Astrocyte (in vitro differentiated cells and primary cell): ENCODE data around the gene WDR13. TPM values are rescaled to one million over a fixed set of nuclear protein-coding genes. Genes with fewer than 3 reads are reported as not detected.

Experiments used
- DNase-seq: peaks from one replicate; pipeline ENCODE4 v3.0.0-alpha.2; 2010; ENCODE audit warnings: low read depth
- FAIRE-seq: peaks from 2 replicates; lab custom pipeline; 2011; peaks lifted over from hg19 to GRCh38; lab: Jason Lieb, UNC
- H2AFZ ChIP-seq: 2 replicates; pipeline ENCODE4 v1.6.0; 2012; ENCODE audit warnings: low read depth, low read length, inconsistent platforms
- H3K27ac ChIP-seq: 2 replicates; pipeline ENCODE4 v1.5.1; 2011; ENCODE audit warnings: low read depth, low read length, inconsistent platforms
- H3K27me3 ChIP-seq: 2 replicates; pipeline ENCODE4 v1.6.0; 2011; ENCODE audit warnings: low read length, inconsistent platforms; ENCODE audit not compliant: insufficient read depth
- H3K36me3 ChIP-seq: 2 replicates; pipeline ENCODE4 v1.5.1; 2011; ENCODE audit warnings: low read length, inconsistent platforms; ENCODE audit not compliant: insufficient read depth
- H3K4me1 ChIP-seq: 2 replicates; pipeline ENCODE4 v1.5.1; 2011; ENCODE audit warnings: low read length, inconsistent platforms; ENCODE audit not compliant: insufficient read depth
- H3K4me2 ChIP-seq: 2 replicates; pipeline ENCODE4 v1.6.0; 2012; ENCODE audit warnings: low read length, inconsistent platforms
- H3K4me3 ChIP-seq: 2 replicates; pipeline ENCODE4 v1.5.1; 2011; ENCODE audit warnings: low read depth, mild to moderate bottlenecking, low read length, inconsistent platforms; ENCODE audit not compliant: insufficient read depth
- H3K79me2 ChIP-seq: 2 replicates; pipeline ENCODE4 v1.6.0; 2012; ENCODE audit warnings: mild to moderate bottlenecking, low read length, inconsistent platforms; ENCODE audit not compliant: insufficient read depth
- H3K9ac ChIP-seq: 2 replicates; pipeline ENCODE4 v1.6.0; 2012; ENCODE audit warnings: mild to moderate bottlenecking, low read length, inconsistent platforms
- H3K9me3 ChIP-seq: 2 replicates; pipeline ENCODE4 v1.5.1; 2012; ENCODE audit warnings: low read depth, mild to moderate bottlenecking, low read length, inconsistent platforms; ENCODE audit not compliant: insufficient read depth
- H4K20me1 ChIP-seq: 2 replicates; pipeline ENCODE4 v1.6.0; 2012; ENCODE audit warnings: low read length, inconsistent platforms; ENCODE audit not compliant: insufficient read depth
- H3K27ac Mint-ChIP-seq: one replicate; pipeline ENCODE4 v1.8.0; 2021; ENCODE audit warnings: mild to moderate bottlenecking, mixed read lengths; ENCODE audit not compliant: unreplicated experiment
- H3K27me3 Mint-ChIP-seq: one replicate; pipeline ENCODE4 v1.8.0; 2021; ENCODE audit warnings: low read depth, mixed read lengths; ENCODE audit not compliant: unreplicated experiment
- H3K36me3 Mint-ChIP-seq: one replicate; pipeline ENCODE4 v1.8.0; 2021; ENCODE audit warnings: low read depth, mixed read lengths; ENCODE audit not compliant: unreplicated experiment
- H3K4me1 Mint-ChIP-seq: one replicate; pipeline ENCODE4 v1.8.0; 2021; ENCODE audit warnings: low read depth, mixed read lengths; ENCODE audit not compliant: unreplicated experiment
- H3K4me3 Mint-ChIP-seq: one replicate; pipeline ENCODE4 v1.8.0; 2021; ENCODE audit warnings: mild to moderate bottlenecking, moderate library complexity, mixed read lengths; ENCODE audit not compliant: unreplicated experiment
- H3K9me3 Mint-ChIP-seq: one replicate; pipeline ENCODE4 v1.8.0; 2021; ENCODE audit warnings: mild to moderate bottlenecking, mixed read lengths; ENCODE audit not compliant: unreplicated experiment
- CTCF ChIP-seq: IDR thresholded peaks from 2 replicates; pipeline ENCODE4 v1.5.1; 2011; ENCODE audit warnings: low read depth, mild to moderate bottlenecking, inconsistent platforms, low read length, moderate library complexity; ENCODE audit not compliant: insufficient read depth
- EZH2 ChIP-seq: IDR thresholded peaks from 2 replicates; pipeline ENCODE4 v1.6.1; 2012; ENCODE audit warnings: mild to moderate bottlenecking, low read length, inconsistent platforms; ENCODE audit not compliant: insufficient read depth
- total RNA-seq: library from RNA; stranded (reverse); gene quantifications from 2 replicates; pipeline ENCODE4 v1.2.1, GENCODE V29; 2021

Gene WDR13
- total RNA-seq, 1 donor from 2014 or later = 65.4 TPM

- H3K27ac Mint-ChIP-seq = no peak overlapping the region
- FAIRE-seq (no peak), DNase-seq (no peak)
- H4K20me1 ChIP-seq = no peaks in the 10 kb centered on the region
- H3K36me3 Mint-ChIP-seq = peaks cover 11% of the 10 kb centered on the region
- no peaks in the 10 kb centered on the region for H3K9me3 ChIP-seq
- H3K27ac ChIP-seq = no peak overlapping the region
- H3K4me1 Mint-ChIP-seq = no peaks in the 10 kb centered on the region
- H3K4me2 ChIP-seq = no peak overlapping the region
- H3K4me1 ChIP-seq = no peaks in the 10 kb centered on the region
- no peak overlapping the region for H3K4me3 ChIP-seq
- peaks cover 11% of the 10 kb centered on the region for H3K79me2 ChIP-seq
- TF ChIP-seq EZH2 = no peak
- TF ChIP-seq CTCF = no peak
- peaks cover 2% of the 10 kb centered on the region for H3K36me3 ChIP-seq
- H2AFZ ChIP-seq = no peak overlapping the region
- H3K9me3 Mint-ChIP-seq = no peaks in the 10 kb centered on the region
- H3K27me3 ChIP-seq = no peaks in the 10 kb centered on the region
- H3K4me3 Mint-ChIP-seq = no peak overlapping the region
- no peaks in the 10 kb centered on the region for H3K27me3 Mint-ChIP-seq
- no peak overlapping the region for H3K9ac ChIP-seq
Measured at GRCh38 chrX:48601741-48602394, 4.6 kb downstream of the WDR13 start.

GRCh38 chrX:48604701-48605100, 7.4 kb downstream of the WDR13 start:
- FAIRE-seq = no peak

More at GRCh38 chrX:48604701-48605100, 7.4 kb downstream of the WDR13 start:
- no peak overlapping the region for H2AFZ ChIP-seq
- H3K9me3 ChIP-seq = no peaks in the 10 kb centered on the region
- H3K36me3 Mint-ChIP-seq = peaks cover 12% of the 10 kb centered on the region
- H3K4me1 Mint-ChIP-seq = no peaks in the 10 kb centered on the region
- no peak for DNase-seq
- H3K79me2 ChIP-seq = no peaks in the 10 kb centered on the region
- no peaks in the 10 kb centered on the region for H3K4me1 ChIP-seq
- no peak overlapping the region for H3K27ac ChIP-seq
- H3K9ac ChIP-seq = no peak overlapping the region
- H3K4me3 ChIP-seq = no peak overlapping the region
- no peaks in the 10 kb centered on the region for H3K27me3 ChIP-seq
- no peak overlapping the region for H3K27ac Mint-ChIP-seq
- no peak overlapping the region for H3K4me2 ChIP-seq
- no peaks in the 10 kb centered on the region for H3K36me3 ChIP-seq
- no peaks in the 10 kb centered on the region for H3K27me3 Mint-ChIP-seq
- TF ChIP-seq CTCF (no peak), EZH2 (no peak)
- no peaks in the 10 kb centered on the region for H4K20me1 ChIP-seq
- no peak overlapping the region for H3K4me3 Mint-ChIP-seq
- H3K9me3 Mint-ChIP-seq = peaks cover 1% of the 10 kb centered on the region
